Islet precursor cell (in vitro differentiated cells): ENCODE measurements around the gene ATP6V1F.
A peak's percentile ranks its signal among the peaks of the same experiment; 100 is the strongest.

ENCODE experiments used
- DNase-seq: peaks from one replicate; pipeline ENCODE4 v3.0.0-alpha.2; 2018

ATP6V1F gene

DNA sequence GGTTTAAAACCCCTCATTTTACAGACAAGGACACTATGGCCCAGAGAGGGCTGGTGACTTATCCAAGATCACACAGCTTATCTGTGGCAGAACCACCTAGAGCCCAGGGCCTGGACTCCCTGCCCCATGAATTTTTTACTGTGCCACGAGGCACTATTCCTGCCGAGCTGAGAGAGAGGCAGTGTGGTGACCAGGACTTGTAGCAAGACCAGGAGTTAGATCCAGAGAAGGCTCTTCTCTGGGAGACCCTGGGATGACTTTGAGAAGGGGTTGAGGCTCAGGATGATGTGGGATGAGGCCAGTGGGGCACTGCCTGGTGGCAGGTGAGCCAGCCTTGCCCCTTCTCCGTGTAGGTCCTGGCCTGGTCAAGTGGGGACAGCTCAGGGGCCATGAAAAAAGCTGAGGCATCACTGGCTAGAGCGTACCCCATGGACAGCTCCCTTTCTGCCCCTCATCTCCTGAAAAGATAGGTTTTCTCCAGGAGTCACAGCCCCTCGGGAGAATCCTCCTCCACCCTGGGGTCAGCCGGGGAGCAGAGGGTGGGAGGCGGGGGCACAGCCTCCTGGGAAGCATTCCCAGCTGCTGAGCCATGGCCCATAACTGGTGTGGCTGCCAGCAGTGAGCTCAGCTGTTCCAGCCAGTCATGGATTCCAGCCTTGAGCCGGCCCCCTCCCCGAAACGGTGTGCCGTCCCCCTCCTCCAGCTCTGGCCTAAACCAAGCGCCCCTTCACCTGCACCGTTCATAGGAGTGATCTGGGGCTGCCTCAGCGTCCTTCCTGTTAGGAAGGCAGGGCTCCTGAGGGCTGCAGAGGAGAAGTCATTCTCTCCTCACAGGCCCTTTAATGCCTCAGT is 26.6 kb upstream of the ATP6V1F start:
- no peak for DNase-seq

DNA sequence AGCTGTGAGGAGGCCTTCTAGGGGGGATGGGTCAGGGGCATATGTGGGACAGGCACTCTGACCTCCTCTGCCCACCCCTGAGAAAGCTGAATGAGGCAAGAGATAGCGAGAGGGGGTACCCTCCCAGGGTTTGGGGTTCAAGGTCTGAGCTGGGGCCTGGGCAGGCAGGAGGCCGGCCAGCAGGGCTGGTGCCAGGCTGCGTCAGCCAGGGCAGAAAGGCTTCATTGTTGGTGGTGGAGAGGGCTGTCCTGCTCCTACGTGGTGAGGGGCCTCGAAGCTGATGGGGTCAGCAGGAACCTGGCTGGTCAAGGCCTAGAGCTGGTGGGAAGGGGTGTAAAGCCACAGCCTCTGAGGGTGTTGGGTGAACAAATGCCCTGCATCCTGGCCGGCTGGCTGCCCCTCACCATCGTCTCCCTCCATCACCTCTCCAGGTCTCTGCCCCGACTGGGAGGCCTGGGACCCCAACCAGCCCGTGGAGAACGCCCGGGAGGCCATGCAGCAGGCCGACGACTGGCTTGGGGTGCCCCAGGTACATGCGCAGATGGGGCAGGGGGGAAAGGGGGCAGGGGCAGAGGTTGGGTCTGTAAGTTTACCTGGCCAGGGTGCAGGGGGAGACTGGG is 25.8 kb upstream of the ATP6V1F start:
- no peak for DNase-seq

DNA sequence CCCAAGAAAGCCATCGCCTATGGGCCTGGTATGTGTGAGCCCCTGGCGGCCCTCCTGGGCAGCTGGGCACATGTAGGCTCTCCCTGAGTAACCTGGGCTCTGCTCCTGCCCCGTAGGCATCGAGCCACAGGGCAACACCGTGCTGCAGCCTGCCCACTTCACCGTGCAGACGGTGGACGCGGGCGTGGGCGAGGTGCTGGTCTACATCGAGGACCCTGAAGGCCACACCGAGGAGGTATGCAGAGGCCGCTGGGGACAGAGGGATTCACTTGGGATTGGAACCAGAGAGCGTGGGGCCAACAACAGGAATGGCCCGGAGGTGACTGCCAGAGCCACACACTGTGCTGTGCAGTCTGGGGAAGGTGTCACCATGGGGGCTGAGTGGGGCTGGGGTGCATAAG is 25.1 kb upstream of the ATP6V1F start:
- DNase-seq = no peak

DNA sequence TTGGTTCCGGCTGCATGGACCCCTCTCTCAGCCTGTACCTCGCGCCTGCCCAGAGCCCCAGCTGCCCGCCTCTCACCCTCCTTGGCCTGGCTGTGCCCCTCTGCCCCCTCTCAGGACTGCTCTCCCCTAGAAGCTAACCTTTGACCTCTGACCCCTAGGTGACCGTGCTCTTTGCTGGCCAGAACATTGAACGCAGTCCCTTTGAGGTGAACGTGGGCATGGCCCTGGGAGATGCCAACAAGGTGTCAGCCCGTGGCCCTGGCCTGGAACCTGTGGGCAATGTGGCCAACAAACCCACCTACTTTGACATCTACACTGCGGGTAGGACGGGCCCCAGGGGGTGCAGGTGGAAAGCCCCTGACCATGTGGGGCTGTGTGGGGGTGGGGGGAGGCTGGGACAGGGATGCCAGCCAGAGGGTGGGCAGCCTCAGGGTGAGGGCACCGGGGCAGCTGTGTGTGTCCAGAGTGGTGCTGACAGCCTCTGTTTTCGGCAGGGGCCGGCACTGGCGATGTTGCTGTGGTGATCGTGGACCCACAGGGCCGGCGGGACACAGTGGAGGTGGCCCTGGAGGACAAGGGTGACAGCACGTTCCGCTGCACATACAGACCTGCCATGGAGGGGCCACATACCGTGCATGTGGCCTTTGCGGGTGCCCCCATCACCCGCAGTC is 24.4 kb upstream of the ATP6V1F start:
- DNase-seq = no peak

DNA sequence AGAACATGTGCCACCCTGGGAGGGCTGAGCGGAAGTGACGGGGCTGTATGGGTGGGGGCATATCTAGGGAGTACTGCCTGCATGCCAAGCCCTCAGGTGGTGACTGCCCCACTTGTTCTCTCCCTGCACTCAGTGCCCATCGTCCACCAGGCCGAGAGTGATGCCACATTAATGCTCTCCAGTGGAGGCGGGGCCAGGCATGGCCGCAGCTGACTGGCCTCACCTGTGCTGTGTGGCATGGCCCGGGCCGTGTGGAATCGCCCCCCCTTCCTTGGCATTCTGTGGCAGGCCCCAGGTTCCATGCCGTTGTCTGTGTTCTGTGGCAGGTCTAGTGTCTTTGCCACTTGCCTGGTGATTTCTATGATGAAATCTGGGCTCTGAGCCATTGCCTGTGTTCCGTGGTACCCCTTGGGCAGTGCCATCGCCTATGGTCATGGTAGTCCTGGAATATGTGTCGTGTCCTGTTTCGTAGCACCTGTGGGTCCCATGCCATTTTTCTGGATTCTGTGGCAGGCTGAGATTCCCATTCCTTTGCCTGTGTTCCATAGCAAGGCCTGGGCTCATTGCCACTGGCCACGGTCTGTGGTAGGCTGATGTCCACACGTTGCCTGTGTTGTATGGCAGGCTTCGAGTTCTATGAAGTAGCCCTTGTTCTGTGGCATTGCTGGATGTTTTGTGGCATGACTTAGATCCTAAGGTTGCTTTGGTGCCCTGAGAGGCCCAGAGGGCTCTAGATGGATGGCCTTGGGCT is 23.5 kb upstream of the ATP6V1F start:
- no peak for DNase-seq

DNA sequence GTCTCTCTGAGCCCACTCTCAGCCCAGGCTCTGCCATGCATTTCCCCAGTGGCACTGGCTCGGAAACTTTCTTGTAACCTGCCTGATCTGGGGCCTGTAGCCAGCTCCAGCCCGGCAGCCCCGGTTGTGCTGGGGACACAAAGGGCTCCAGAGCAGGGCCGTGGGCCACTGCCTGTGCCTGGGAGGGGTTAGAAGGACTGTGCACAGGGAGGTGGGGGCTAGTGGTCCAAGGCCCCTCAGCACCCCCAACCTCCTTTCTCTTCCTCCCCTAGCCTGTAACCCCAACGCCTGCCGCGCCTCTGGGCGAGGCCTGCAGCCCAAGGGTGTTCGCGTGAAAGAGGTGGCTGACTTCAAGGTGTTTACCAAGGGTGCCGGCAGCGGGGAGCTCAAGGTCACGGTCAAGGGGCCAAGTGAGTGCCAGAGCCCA is 22.9 kb upstream of the ATP6V1F start:
- no peak for DNase-seq

DNA sequence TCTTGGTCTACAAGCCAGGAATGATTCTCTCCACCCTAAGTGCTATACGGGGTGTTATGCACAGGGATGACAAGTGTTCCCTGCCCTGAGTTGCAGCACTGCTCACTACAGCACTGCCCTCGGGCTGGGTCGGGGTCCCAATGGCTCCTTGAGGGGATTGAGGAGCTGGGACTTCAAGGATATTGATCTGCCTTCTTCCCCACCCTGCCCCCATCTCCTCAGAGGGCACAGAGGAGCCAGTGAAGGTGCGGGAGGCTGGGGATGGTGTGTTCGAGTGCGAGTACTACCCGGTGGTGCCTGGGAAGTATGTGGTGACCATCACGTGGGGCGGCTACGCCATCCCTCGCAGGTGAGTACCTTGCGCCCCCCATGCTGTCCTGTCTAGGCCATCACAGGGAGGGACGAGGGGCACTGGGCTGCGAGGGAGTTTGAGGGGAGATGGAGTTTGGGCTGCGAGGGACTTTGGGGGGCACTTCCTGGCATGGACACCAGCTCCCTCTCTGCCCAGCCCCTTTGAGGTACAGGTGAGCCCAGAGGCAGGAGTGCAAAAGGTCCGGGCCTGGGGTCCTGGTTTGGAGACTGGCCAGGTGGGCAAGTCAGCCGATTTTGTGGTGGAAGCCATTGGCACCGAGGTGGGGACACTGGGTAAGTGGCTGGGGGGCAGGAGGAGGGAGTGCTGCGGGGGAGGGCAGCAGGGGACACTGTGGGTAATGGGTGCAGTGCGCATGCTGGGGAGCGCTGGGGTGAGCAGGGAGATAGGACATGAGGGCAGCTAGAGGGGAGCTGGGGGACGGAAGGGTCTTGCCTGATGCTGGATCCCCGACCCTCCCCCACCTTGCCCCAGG is 22.1 kb upstream of the ATP6V1F start:
- no peak for DNase-seq

DNA sequence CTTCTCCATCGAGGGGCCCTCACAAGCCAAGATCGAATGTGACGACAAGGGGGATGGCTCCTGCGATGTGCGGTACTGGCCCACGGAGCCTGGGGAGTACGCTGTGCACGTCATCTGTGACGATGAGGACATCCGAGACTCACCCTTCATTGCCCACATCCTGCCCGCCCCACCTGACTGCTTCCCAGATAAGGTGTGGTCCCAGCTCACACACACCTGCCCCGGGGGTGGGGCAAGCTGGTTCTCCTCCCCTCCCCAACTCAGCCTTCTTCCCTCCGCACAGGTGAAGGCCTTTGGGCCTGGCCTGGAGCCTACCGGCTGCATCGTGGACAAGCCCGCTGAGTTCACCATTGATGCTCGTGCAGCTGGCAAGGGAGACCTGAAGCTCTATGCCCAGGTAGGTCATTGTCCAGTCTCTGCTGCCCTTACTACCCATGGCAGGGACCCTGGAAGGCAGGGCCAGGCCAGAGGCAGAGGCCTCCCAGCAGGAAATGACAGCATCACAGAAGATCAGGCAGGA is 21.4 kb upstream of the ATP6V1F start:
- no peak for DNase-seq

DNA sequence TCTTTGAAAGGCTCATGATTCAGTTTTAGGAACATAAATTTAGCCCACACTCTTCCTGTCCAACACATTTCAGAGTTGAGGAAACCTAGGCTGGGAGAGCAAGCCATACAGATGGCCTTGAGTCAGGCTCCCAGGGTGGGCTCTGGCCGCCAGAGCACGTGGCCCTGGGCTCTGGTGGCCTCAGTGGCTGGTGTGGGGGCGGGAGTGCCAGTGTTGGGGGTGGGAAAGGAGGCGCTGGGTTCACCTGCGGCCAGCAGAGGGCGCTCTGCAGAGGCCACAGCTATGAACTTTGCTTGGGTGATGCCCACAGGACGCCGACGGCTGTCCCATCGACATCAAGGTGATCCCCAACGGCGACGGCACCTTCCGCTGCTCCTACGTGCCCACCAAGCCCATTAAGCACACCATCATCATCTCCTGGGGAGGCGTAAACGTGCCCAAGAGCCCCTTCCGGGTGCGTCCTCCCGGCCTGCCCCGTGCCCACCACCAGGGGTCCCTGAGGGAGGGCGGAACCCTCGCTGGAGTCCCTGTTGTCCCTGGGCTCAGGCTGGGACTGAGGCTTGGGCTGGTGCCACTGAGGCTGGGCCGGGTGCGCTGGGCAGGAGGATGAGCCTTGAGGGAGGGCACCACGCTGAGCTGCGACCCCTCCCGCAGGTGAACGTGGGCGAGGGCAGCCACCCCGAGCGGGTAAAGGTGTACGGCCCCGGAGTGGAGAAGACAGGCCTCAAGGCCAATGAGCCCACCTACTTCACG is 20.6 kb upstream of the ATP6V1F start:
- DNase-seq = peak; percentile 73

DNA sequence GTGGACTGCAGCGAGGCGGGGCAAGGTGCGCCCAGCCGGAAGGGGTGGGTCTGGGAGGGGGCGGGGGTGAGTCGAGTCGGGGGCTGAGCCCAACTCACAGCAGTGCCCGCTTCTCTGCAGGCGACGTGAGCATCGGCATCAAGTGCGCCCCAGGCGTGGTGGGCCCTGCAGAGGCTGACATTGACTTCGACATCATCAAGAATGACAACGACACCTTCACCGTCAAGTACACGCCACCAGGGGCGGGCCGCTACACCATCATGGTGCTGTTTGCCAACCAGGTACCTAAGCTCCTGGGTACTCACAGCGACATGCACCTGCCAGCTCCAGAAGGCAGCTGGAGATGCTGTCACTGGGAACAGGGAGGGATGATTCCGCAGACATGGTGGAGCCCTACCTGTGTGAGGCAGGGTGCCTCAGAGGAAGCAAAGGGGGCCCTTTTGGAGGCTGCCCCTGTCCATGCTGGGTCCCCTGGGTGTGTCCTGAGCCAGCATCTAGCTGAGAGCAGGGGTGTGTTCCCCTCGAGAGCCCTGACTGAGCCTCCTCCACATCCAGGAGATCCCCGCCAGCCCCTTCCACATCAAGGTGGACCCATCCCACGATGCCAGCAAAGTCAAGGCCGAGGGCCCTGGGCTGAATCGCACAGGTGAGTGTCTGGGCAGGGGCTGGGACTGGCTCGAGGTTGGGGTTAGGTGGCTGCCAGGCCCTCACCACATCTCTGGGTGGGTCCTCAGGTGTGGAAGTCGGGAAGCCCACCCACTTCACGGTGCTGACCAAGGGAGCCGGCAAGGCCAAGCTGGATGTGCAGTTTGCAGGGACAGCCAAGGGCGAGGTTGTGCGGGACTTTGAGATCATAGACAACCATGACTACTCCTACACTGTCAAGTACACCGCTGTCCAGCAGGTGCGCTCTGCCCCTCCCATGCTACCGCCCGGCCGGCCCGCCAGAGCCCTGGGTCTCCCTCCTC is 19.7 kb upstream of the ATP6V1F start:
- no peak for DNase-seq

DNA sequence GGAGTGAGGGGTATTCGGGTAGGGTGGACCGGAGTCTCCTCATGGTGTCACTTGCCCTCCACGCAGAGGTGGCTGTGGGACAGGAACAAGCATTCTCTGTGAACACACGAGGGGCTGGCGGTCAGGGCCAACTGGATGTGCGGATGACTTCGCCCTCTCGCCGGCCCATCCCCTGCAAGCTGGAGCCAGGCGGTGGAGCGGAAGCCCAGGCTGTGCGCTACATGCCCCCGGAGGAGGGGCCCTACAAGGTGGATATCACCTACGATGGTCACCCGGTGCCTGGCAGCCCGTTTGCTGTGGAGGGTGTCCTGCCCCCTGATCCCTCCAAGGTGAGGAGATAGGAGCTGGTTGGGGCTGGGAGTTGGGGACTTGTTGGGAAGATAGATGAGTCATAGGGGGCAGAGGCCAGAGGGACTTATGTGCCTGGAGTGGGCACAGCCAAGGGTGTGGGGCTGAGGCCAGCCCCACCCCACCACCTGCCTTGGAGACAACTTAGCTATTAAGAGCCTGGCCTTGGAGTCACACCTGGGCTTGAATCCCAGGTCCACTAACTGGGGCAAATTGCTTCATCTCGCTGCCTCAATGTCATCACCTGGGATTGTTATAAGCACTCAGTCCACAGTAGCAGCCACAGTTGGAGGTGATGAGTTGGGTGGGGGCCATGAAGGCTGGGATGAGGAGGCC is 18.6 kb upstream of the ATP6V1F start:
- no peak for DNase-seq

DNA sequence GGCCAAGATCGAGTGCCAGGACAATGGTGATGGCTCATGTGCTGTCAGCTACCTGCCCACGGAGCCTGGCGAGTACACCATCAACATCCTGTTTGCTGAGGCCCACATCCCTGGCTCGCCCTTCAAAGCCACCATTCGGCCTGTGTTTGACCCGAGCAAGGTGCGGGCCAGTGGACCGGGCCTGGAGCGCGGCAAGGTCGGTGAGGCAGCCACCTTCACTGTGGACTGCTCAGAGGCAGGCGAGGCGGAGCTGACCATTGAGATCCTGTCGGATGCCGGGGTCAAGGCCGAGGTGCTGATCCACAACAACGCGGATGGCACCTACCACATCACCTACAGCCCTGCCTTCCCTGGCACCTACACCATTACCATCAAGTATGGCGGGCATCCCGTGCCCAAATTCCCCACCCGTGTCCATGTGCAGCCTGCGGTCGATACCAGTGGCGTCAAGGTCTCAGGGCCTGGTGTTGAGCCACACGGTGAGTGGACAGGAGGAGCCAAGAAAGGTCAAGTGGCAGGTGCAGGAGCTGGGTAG is 17.8 kb upstream of the ATP6V1F start:
- DNase-seq = no peak

DNA sequence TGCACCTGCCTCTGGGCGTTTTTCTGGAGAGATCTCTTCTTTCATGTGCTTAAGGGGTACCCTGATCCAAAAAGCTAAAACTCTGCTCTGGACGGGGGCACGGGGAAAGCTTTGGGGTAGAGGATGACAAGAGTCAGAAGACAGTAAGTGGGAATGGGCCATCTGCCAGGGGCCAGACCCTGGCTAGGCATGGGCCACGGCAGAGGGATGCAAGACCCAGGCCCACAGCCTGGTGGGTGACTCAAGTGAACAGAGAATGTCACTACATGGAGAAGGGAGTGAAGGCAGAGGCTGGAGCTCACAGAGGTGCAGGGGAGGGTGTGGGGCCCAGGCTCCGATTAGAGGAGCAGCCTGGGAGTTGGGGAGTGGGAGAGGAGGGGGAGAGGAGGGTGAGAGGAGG is 17.2 kb upstream of the ATP6V1F start:
- DNase-seq = no peak

DNA sequence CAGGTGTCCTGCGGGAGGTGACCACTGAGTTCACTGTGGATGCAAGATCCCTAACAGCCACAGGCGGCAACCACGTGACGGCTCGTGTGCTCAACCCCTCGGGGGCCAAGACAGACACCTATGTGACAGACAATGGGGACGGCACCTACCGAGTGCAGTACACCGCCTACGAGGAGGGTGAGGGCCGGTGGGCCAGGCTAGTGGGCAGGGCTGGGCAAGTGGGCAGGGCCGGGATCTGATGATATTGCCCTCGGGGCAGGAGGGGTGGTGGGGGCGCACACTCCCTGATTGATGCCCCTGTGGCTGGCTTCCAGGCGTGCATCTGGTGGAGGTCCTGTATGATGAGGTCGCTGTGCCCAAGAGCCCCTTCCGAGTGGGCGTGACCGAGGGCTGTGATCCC is 16.7 kb upstream of the ATP6V1F start:
- no peak for DNase-seq

DNA sequence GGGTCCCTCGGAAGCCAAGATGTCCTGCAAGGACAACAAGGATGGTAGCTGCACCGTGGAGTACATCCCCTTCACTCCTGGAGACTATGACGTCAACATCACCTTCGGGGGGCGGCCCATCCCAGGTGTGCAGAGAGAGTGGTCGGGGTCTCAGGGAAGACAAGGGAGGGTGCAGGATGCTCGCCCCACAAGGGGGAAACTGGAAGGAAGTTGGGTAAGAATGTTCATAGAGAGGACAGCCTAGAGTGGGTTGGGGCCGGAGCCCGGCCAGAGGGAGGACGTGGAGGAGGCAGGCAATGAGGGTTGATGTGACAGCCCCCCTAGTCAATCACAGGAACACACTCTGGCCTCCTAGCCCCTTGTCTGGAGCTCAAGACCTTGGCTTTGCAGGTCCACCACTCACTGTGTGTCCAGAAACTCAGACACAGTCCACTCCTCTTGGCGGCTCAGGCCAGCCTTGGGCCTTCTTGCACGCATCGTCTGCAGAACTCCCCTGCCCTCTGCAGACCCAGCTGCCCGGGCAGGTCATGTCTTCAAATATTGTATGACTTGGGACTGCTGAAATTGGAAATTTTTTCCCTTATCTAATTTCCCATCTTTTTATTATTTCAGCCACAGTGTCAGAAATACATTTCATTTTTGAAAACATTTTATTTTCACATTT is 15.7 kb upstream of the ATP6V1F start:
- no peak for DNase-seq

DNA sequence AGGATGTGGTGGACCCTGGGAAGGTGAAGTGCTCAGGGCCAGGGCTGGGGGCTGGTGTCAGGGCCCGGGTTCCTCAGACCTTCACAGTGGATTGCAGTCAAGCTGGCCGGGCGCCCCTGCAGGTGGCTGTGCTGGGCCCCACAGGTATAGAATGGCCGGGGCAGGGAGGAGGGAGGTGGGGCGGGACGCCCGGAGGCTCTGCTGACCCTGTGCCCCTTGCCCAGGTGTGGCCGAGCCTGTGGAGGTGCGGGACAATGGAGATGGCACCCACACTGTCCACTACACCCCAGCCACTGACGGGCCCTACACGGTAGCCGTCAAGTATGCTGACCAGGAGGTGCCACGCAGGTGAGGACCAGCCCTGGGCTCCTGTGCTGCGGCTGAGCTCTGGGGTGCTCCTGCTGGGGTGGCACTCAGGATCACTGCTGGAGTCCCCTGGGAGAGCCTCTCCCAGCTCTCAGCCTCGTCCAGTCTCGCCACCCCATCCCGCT is 14.9 kb upstream of the ATP6V1F start:
- DNase-seq = no peak

DNA sequence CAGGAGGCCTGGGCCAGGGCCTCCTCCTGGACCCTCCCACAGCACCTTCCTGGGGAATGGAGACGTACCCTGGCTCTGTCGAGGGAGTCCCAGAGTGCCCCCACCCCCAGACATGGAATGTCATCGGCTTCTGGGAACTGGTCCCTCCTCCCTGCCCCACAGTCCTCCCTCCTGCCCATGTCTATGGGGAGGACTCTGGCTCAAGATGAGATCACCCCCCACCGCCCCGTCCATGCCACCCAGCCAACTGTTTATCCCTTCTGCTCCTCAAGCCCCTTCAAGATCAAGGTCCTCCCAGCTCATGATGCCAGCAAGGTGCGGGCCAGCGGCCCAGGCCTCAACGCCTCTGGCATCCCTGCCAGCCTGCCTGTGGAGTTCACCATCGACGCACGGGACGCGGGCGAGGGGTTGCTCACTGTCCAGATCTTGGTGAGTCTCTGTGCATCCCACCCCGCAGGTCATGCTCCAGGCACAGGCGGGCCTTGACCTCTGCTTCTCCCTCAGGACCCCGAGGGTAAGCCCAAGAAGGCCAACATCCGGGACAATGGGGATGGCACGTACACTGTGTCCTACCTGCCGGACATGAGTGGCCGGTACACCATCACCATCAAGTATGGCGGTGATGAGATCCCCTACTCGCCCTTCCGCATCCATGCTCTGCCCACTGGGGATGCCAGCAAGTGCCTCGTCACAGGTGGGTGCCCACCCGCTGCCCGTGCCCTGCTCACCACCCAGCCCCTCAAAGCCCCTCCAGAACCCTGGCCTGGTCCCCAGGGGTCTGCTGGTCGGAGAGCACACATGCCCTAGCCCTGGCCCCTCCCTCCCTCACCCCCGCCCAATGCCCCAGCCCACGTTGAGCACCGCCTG is 14.1 kb upstream of the ATP6V1F start:
- no peak for DNase-seq

DNA sequence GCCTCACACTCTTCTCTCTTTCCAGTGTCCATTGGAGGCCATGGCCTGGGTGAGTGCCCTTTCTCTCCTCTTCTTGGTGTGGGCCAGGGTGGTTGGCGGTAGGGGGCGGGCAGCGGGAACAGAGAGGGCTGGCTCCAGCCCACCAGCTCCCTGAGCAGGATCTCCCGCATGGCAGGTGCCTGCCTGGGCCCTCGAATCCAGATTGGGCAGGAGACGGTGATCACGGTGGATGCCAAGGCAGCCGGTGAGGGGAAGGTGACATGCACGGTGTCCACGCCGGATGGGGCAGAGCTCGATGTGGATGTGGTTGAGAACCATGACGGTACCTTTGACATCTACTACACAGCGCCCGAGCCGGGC is 13.5 kb upstream of the ATP6V1F start:
- DNase-seq = no peak
